Liver (tissue), 3 donors: ENCODE measurements around the gene SUSD4.

Source experiments
- ATF3 ChIP-seq: IDR thresholded peaks from 2 replicates; pipeline ENCODE4 v1.6.1; 2016; ENCODE audit warnings: antibody characterized with exemption
- CTCF ChIP-seq: fragments of 150-350 bp; IDR thresholded peaks from 2 replicates; pipeline ENCODE4 v1.5.1; 2017; ENCODE audit warnings: improper control_type of control experiment, low read depth, low read length; ENCODE audit not compliant: missing input control
- EGR1 ChIP-seq, 2 donors: IDR thresholded peaks; 2 replicates each; pipeline ENCODE4 v1.6.1; 2016 to 2018; ENCODE audit warnings: antibody characterized with exemption in 2 of 2, low read depth in 2 of 2
- FOXA1 ChIP-seq: IDR thresholded peaks from 2 replicates; pipeline ENCODE4 v1.6.1; 2016; ENCODE audit warnings: antibody characterized with exemption
- HNF4A ChIP-seq, 2 donors: conservative IDR thresholded peaks; 2 replicates each; pipeline ENCODE4 v1.6.1; 2016; ENCODE audit warnings: antibody characterized with exemption in 2 of 2, mild to moderate bottlenecking in 2 of 2
- RAD21 ChIP-seq, 2 donors: IDR thresholded peaks; 2 replicates each; pipeline ENCODE4 v1.6.1; 2016; ENCODE audit warnings: antibody characterized with exemption in 2 of 2, mild to moderate bottlenecking in 2 of 2
- SP1 ChIP-seq: IDR thresholded peaks from 2 replicates; pipeline ENCODE4 v1.6.1; 2018; ENCODE audit warnings: antibody characterized with exemption, mild to moderate bottlenecking
- TAF1 ChIP-seq: conservative IDR thresholded peaks from 2 replicates; pipeline ENCODE4 v1.6.1; 2016; ENCODE audit warnings: antibody characterized with exemption, mild to moderate bottlenecking
- YY1 ChIP-seq: IDR thresholded peaks from 2 replicates; pipeline ENCODE4 v1.6.1; 2016; ENCODE audit warnings: antibody characterized with exemption, mild to moderate bottlenecking
- ZBTB33 ChIP-seq: IDR thresholded peaks from 2 replicates; pipeline ENCODE4 v1.6.1; 2016; ENCODE audit warnings: antibody characterized with exemption
- TF ChIP-seq, protein P1 (sequence below): IDR thresholded peaks from 2 replicates; pipeline ENCODE4 v1.6.1; 2016; ENCODE audit warnings: antibody characterized with exemption, mild to moderate bottlenecking
- TF ChIP-seq, protein P2 (sequence below): IDR thresholded peaks from 2 replicates; pipeline ENCODE4 v1.6.1; 2016; ENCODE audit warnings: antibody characterized with exemption
- donor health status: healthy.
- donor health status: healthy.

- TF ChIP-seq RAD21 (IDR thresholded peaks at IDR 0.05) = no peak
- no peak for TF ChIP-seq CTCF
- no peak for TF ChIP-seq EGR1 (IDR thresholded peaks at IDR 0.05; ENCODE audit: low read depth in 2 of 2)
- TF ChIP-seq YY1 = no peak
- TF ChIP-seq, protein P1, sequence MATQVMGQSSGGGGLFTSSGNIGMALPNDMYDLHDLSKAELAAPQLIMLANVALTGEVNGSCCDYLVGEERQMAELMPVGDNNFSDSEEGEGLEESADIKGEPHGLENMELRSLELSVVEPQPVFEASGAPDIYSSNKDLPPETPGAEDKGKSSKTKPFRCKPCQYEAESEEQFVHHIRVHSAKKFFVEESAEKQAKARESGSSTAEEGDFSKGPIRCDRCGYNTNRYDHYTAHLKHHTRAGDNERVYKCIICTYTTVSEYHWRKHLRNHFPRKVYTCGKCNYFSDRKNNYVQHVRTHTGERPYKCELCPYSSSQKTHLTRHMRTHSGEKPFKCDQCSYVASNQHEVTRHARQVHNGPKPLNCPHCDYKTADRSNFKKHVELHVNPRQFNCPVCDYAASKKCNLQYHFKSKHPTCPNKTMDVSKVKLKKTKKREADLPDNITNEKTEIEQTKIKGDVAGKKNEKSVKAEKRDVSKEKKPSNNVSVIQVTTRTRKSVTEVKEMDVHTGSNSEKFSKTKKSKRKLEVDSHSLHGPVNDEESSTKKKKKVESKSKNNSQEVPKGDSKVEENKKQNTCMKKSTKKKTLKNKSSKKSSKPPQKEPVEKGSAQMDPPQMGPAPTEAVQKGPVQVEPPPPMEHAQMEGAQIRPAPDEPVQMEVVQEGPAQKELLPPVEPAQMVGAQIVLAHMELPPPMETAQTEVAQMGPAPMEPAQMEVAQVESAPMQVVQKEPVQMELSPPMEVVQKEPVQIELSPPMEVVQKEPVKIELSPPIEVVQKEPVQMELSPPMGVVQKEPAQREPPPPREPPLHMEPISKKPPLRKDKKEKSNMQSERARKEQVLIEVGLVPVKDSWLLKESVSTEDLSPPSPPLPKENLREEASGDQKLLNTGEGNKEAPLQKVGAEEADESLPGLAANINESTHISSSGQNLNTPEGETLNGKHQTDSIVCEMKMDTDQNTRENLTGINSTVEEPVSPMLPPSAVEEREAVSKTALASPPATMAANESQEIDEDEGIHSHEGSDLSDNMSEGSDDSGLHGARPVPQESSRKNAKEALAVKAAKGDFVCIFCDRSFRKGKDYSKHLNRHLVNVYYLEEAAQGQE = no peak
- TF ChIP-seq ZBTB33 = no peak
- TF ChIP-seq SP1 = no peak
- TF ChIP-seq, protein P2, sequence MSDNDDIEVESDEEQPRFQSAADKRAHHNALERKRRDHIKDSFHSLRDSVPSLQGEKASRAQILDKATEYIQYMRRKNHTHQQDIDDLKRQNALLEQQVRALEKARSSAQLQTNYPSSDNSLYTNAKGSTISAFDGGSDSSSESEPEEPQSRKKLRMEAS = no peak
- no peak for TF ChIP-seq FOXA1
- TF ChIP-seq ATF3 = no peak
- no peak for TF ChIP-seq TAF1
- TF ChIP-seq HNF4A (conservative IDR thresholded peaks at IDR 0.05) = no peak
Measured at GRCh38 chr1:223304931-223305330, 59.0 kb downstream of the SUSD4 start.
